Measurements from ENCODE around the gene NFASC.

Gene NFASC

DNA sequence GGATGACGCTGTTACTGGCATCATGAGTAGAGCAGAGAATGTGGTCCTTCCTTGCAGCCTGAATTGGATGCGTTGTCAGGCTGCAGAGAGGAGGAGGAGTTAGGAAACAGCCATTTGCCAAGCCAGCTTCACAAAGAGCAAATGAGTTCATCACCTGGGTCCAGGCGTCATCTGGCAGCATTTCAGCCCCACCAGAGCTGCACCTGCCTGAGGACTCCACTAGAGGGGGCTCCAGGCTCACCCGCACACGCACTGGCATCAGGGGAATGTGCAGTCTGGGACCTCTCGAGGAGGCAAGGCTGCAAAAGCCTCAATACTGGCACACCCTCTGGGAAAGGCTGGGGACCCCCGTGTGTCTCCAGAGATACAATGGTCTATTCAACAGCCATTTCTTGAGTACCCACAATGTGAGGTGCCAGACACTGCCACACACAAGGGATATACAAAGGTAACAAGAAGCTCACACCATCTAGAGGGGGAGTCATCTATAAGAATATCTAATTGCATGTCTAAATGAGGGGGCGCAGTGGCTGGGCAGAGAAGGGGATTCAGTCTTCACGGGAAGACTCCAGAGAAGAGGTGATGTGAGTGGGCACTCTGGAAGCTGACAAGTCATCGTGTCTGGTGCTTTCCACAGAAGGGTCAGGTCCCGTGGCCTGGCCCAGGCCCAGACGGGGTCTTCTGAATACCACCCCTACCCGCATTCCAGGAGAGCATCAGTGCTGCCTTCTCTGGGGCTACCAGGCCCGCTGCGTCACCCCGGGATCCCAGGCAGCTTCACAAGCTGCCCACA, 118.8 kb downstream of the NFASC start:
- peak; percentile 48 for DNase-seq

DNA sequence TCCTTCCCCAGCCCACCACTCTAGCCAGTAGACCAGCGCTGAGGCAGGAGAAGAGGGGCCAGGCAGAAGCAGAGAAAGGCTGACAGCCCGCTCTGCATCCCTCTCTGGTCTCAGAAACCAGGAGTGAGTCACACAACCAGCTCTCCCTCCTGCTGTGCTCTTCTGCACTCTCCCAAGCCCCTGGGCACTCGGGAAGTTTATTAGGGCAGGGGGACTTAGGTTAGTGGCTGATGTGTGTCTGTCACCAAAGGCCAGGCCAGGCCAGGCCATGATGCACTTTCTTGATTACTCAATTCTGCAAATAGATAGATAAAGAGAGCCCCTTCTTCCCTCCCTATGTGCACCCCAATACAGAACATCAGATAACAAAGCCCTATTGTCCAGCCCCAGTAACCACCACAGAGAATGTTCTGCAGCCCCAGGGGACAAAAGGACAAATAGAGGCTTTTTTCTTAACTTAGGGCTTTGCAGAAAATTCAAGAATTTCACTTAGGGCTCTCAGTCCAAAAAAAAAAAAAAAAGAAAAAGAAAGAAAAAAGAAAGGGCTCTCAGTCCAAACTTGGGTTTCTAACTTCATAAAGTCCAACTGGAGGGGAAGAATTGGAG, 119.5 kb downstream of the NFASC start:
- no peak for DNase-seq

DNA sequence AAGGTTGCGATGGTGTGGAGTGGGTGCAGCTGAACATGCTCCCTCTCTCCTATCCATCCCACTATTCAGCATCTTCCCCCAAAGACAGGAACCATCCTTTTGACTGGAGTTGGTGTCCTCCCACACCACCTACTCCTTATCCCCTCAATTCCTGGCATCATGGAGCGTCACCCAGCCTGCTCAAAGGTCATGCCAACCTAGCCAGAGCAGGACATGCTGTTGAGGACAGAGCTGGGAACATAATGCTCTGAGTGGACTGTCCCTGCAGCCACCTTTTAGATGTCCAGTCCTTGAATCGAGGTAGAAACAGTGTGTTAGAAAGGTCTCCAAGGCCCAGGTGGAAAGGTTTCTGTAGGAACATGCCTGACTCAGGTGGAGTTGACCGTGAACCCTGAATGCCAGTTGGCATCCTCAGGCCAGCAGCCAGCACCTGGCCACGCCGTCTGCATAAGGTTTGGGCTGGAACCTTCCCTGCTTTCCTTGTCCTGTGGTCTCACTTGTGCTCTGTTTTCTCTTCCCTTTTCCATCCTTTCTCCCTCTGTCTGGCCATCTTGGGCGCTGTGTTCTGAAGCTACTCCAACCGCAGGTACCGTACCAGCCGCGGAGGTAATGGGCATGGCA, 120.2 kb downstream of the NFASC start:
- DNase-seq = no peak

DNA sequence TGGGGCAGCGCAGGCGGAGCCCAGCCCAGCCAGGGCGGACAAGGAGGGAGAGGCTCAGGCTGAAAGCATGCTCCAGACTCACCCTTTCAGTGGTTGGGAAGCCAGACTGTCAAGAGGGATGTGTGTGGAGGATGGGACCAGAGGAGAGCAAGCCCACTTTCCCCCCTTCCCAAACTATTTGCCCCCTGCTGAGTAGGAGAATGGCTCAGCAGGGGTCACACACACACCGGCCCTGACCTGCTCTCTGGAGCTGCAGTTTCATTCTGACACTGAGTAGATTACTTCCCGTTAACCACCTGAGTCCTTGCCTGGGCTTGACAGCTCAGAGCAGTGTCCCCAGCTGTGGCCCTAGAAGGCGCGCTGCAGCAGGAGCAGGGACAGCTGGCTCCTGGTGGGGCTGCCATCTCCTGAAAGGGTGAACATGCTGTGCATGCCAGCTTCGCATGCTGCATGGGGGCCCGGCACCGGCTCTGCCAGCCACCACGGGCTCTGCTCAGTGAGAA, 120.7 kb downstream of the NFASC start:
- DNase-seq = no peak

GRCh38 chr1:204992201-204992997, 121.7 kb downstream of the NFASC start:
- no peak for DNase-seq

- no peak for DNase-seq
These were observed 122.3 kb downstream of the NFASC start for GRCh38 chr1:204992998-204993314.

- no peak for DNase-seq
These were observed 123.6 kb downstream of the NFASC start for GRCh38 chr1:204994086-204994862.

GRCh38 chr1:204996981-204997380, 126.3 kb downstream of the NFASC start:
- DNase-seq = no peak

GRCh38 chr1:204997591-204998355, 127.1 kb downstream of the NFASC start:
- DNase-seq = no peak

DNA sequence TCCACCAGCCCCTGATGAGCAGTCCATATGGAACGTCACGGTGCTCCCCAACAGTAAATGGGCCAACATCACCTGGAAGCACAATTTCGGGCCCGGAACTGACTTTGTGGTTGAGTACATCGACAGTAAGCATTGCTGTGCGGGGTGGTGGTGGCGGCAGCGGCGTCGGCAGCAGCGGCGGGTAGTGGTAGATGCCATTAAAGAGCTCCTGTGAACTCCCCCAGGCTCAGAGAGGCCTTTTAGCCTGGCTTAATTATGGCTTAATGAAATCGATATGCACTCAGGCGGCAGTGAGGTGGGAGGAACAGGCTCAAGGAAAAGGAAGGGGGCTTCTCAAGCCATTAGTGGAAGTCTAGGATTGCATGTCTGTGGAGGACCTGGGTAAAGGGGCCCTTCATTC, 130.5 kb downstream of the NFASC start:
- no peak for DNase-seq

- DNase-seq = no peak
These were observed 132.0 kb downstream of the NFASC start for GRCh38 chr1:205002705-205003104.

DNA sequence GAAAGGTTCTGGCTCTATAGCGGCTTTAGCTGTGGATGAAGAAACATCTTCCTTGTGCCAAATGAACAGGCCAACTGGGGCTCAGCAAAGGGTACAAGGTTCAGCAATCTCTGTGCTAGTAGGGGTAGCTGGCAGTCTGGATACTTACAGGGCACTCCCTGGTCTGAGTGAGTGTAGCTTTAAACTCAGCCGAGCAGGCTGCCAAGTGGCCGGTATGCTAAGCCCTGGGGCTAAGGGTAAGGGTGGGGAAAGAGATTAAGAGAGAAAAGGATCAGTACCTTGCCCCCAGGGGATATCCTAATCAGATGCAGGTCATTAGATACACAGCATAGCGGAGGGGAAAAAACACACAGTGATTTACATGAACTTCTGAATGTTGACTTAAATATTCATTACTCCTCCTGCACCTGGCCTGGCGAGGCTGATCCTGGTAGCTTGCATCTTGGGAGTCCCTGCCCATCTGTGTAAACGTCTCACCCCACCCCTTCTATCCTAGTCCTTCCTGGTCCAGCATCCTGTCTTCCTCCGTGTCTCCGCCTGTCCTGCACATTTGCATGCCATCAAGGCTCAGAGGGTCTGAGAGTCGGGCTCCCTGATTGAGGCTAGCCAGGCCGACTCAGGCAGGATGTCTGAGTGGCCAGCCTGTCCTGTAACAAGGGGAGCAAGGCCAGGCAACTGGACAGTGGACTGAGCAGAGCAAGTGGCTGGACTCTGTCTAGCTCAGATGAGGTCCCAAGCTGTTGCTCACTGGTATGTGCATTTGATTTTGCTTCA, 132.9 kb downstream of the NFASC start:
- DNase-seq = no peak

DNA sequence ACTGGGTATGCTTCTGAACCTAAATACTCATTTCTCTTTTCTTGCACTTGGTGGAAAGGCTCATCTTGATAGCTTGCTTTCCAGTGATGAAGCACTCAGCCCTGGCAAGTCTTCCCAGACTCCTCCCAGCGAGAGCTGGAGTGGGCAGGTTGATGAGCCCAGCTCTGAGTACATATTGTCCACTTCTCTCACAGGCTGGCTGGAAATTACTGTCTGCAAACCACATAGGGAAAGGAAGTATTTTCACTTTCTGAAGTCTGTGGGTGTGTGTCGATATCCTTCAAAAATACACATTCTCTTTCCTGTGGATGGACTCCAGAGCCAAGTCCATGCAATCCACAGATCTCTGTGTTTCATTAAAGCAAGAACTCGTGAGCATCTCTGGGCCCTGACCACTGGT, 133.7 kb downstream of the NFASC start:
- no peak for DNase-seq

GRCh38 chr1:205008896-205009295, 138.2 kb downstream of the NFASC start:
- DNase-seq = no peak

- DNase-seq = no peak
These were observed 139.0 kb downstream of the NFASC start for GRCh38 chr1:205009670-205010069.

- DNase-seq = peak; percentile 40
These were observed 141.9 kb downstream of the NFASC start for GRCh38 chr1:205012391-205013140.

DNA sequence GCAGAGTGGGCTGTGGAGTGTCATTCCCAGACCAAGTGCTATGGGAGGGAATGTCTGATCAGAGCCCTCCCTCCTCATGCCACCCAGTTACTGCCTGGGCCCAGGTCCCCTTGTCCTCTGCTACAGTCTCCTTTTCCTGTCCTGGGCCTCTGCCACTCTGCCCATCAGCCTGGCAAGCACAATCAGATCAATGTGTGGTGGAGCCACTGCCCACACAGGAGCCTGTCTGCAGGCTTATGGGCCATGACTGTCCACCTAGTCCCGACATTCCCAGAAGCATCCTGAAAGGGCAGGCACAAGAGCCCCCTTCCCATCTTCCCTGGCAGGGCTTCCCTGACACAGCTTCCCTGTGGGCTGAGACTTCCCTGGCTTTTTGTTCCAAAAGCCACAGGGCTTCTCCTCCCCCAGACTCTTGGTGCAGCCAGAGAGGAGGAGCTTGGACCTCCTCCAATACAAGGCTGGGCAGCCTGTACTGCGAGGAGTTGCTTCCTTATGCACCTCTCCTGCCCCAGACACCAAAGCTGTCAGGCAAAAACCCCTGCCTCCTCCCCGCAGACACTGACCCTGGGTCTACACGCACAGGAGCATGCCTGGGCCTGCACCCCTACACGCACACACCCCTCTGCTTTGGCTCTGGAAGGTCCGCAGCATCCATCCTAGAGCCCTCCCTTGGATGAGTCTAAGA, 143.2 kb downstream of the NFASC start:
- DNase-seq = peak; percentile 70

- DNase-seq = peak; percentile 38
These were observed 144.1 kb downstream of the NFASC start for GRCh38 chr1:205014783-205015182.

DNA sequence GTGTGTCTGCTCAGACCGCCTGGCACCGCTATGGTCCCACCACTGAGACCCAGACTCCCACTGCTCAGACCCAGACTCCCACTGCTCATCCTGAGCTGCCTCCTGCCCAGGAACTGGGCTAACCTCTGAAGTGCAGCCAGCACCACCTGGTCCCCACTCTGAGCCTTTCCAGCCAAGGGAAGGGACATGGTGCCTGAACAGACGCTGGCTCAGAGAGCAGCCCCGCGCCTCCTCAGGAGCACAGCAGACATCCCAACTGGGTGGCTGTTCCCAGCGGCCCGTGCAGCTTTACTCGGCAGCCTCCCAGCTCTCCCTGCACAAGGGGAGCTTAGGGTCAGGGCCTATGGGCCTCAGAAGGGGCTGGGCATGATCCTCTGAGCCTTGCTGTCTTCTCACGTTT, 144.6 kb downstream of the NFASC start:
- DNase-seq = no peak

GRCh38 chr1:205016075-205016474, 145.4 kb downstream of the NFASC start:
- DNase-seq = no peak

All from NCI-H1092 (cell line).